Panc1 (cell line): ENCODE data around the gene SLC13A5. TPM values are rescaled to one million over a fixed set of nuclear protein-coding genes. Genes with fewer than 3 reads are reported as not detected.

Experiments used
- ATAC-seq: fragments of 200-7000 bp; cut with Tn5 transposase; 2 replicates; pipeline ENCODE4 v1.9.1; 2020; ENCODE audit warnings: mild to moderate bottlenecking, moderate library complexity
- BruUV-seq: library from RNA; stranded (reverse); fragments of 400-500 nt; replicated peaks from 2 replicates; lab custom pipeline; 2021; lab: Mats Ljungman, UMichigan
- CTCF ChIA-PET: fragments of 300-600 bp; sonication (Branson Sonifier 250); formaldehyde crosslinking; loops from one replicate; lab custom pipeline; 2022; ENCODE audit warnings: antibody characterized with exemption; lab: Charles Lee
- POLR2A ChIA-PET: fragments of 300-600 bp; sonication (Branson Sonifier 250); formaldehyde crosslinking; loops from one replicate; lab custom pipeline; 2022; ENCODE audit warnings: antibody characterized with exemption; lab: Charles Lee
- DNase-seq: peaks from one replicate; pipeline ENCODE4 v3.0.0-alpha.2; 2010; ENCODE audit warnings: low read depth, low spot score
- H3K27ac ChIP-seq: 2 replicates; pipeline ENCODE4 v1.5.1; 2011; ENCODE audit warnings: mild to moderate bottlenecking, low read length, inconsistent platforms
- H3K27me3 ChIP-seq: fragments of 200-500 bp; sonication (Bioruptor generic); 2 replicates; pipeline ENCODE4 v1.6.0; 2014; ENCODE audit warnings: low read length, inconsistent platforms; ENCODE audit not compliant: control insufficient read depth, insufficient read depth
- H3K36me3 ChIP-seq: fragments of 200-500 bp; sonication (Bioruptor generic); 2 replicates; pipeline ENCODE4 v1.5.1; 2014; ENCODE audit warnings: inconsistent platforms, mild to moderate bottlenecking, low read length, moderate library complexity; ENCODE audit not compliant: control insufficient read depth, insufficient read depth
- H3K4me1 ChIP-seq: 2 replicates; pipeline ENCODE4 v1.5.1; 2011; ENCODE audit warnings: inconsistent platforms, mild to moderate bottlenecking, low read length, moderate library complexity; ENCODE audit not compliant: control insufficient read depth, insufficient read depth
- H3K4me3 ChIP-seq, 2 experiments: 2 replicates each; pipeline ENCODE4 v1.5.1; 2011 to 2012; ENCODE audit warnings: low read depth in 2 of 2, low read length in 2 of 2, mild to moderate bottlenecking in 2 of 2, inconsistent platforms in 1 of 2, moderate library complexity in 1 of 2
- H3K9me3 ChIP-seq: fragments of 200-500 bp; sonication (Bioruptor generic); 2 replicates; pipeline ENCODE4 v1.5.1; 2014; ENCODE audit warnings: low read depth, mild to moderate bottlenecking, inconsistent platforms, low read length, moderate library complexity; ENCODE audit not compliant: control insufficient read depth, insufficient read depth
- CTCF ChIP-seq: fragments of 450-650 bp; IDR thresholded peaks from 2 replicates; pipeline ENCODE4 v1.5.1; 2017; ENCODE audit warnings: mild to moderate bottlenecking
- POLR2AphosphoS5 ChIP-seq: IDR thresholded peaks from 2 replicates; pipeline ENCODE4 v1.6.1; 2012; ENCODE audit warnings: mild to moderate bottlenecking, low read depth, low read length, moderate library complexity
- REST ChIP-seq, 2 experiments: IDR thresholded peaks; 2 replicates each; pipeline ENCODE4 v1.6.1; 2011 to 2012; ENCODE audit warnings: low read depth in 2 of 2, control low read depth in 1 of 2, low read length in 1 of 2, mild to moderate bottlenecking in 1 of 2, moderate library complexity in 1 of 2; ENCODE audit not compliant: insufficient read depth in 1 of 2
- SIN3A ChIP-seq: IDR thresholded peaks from 2 replicates; pipeline ENCODE4 v1.6.1; 2012; ENCODE audit warnings: low read depth, mild to moderate bottlenecking, low read length, moderate library complexity, borderline replicate concordance; ENCODE audit not compliant: insufficient read depth
- TCF7L2 ChIP-seq: IDR thresholded peaks from 2 replicates; pipeline ENCODE4 v1.6.1; 2011; ENCODE audit warnings: mild to moderate bottlenecking, low read depth, low read length, inconsistent platforms
- in situ Hi-C: cut with HindIII; loops from 2 replicates; pipeline ENCODE4 v1.10.0; 2016; ENCODE audit warnings: low sequenced_read_pairs, low pct_unique_long_range_greater_than_20kb
- intact Hi-C: fragments of 100-400 bp; cut with micrococcal nuclease; formaldehyde crosslinking; loops from one replicate; pipeline ENCODE4 v1.10.0; 2022; ENCODE audit not compliant: unreplicated experiment
- total RNA-seq: library from RNA; stranded (reverse); gene quantifications from one replicate; pipeline ENCODE4 v1.2.1, GENCODE V29; 2021; ENCODE audit not compliant: unreplicated experiment

Gene SLC13A5
- total RNA-seq, 1 experiment from 2014 or later, result 0.26 TPM

GRCh38 chr17:6710317-6710716 lies 2.9 kb downstream of the SLC13A5 start:
- no peaks in the 10 kb centered on the region; the same call in 1 of the 2 replicates for H3K27me3 ChIP-seq
- ChIA-PET POLR2A (no interaction called here), CTCF (no interaction called here)
- no peak overlapping the region for H3K4me3 ChIP-seq
- H3K9me3 ChIP-seq, result no peaks in the 10 kb centered on the region
- TF ChIP-seq REST (IDR thresholded peaks at IDR 0.05; ENCODE audit: insufficient read depth in 1 of 2, low read depth in 2 of 2, low read length in 1 of 2), result no peak
- no peaks in the 10 kb centered on the region for H3K4me1 ChIP-seq
- ATAC-seq, result no peak
- no peak overlapping the region for H3K27ac ChIP-seq
- no TSS peak for BruUV-seq
- intact Hi-C loops (no loop called here), in situ Hi-C loops (no loop called here)
- no peak for DNase-seq
- H3K36me3 ChIP-seq, result no peaks in the 10 kb centered on the region

- Histone ChIP-seq H3K27me3 (no peaks in the 10 kb centered on the region; the same call in 1 of the 2 replicates), H3K36me3 (no peaks in the 10 kb centered on the region), H3K4me1 (no peaks in the 10 kb centered on the region), H3K9me3 (no peaks in the 10 kb centered on the region), H3K27ac (no peak overlapping the region), H3K4me3 (no peak overlapping the region)
- ChIA-PET CTCF (no interaction called here), POLR2A (no interaction called here)
- DNase-seq (no peak), ATAC-seq (no peak)
- intact Hi-C loops (no loop called here), in situ Hi-C loops (no loop called here)
- no TSS peak for BruUV-seq
- TF ChIP-seq CTCF (no peak), TCF7L2 (no peak), POLR2AphosphoS5 (no peak), SIN3A (no peak), REST (IDR thresholded peaks at IDR 0.05; ENCODE audit: insufficient read depth in 1 of 2, low read depth in 2 of 2, low read length in 1 of 2) (no peak)
These were observed 4.7 kb downstream of the SLC13A5 start for GRCh38 chr17:6708357-6708961.
